Measurements from ENCODE around the gene HSP90AA1. TPM values are rescaled to one million over a fixed set of nuclear protein-coding genes. Genes with fewer than 3 reads are reported as not detected.
A peak's percentile ranks its signal among the peaks of the same experiment; 100 is the strongest.

The HSP90AA1 gene
- total RNA-seq, 1 experiment from 2014 or later: 1,111 TPM

- no TSS peak for BruUV-seq (replicated peaks)
- Mint-ChIP-seq H3K4me3 (ENCODE audit: low read depth, unreplicated experiment) (no peak overlapping the region), H3K36me3 (ENCODE audit: insufficient read depth, unreplicated experiment) (no peaks in the 10 kb centered on the region), H3K4me1 (ENCODE audit: low read depth, unreplicated experiment) (peaks cover 33% of the 10 kb centered on the region), H3K9me3 (ENCODE audit: low read depth, unreplicated experiment) (no peaks in the 10 kb centered on the region), H3K27me3 (ENCODE audit: unreplicated experiment) (no peaks in the 10 kb centered on the region), H3K27ac (ENCODE audit: unreplicated experiment) (peak overlapping the region; percentile 6)
- no peak for DNase-seq
- TF ChIP-seq CTCF (IDR thresholded peaks at IDR 0.05; ENCODE audit: unreplicated experiment): no peak
- CTCF ChIA-PET: interaction anchor here (0.5 to 2.4 kb wide), 5 partner anchors 32 to 1277 kb away, joined by 3 to 21 read pairs (median 7); no protein-coding TSS in a partner anchor
- intact Hi-C loops (cut with micrococcal nuclease; ENCODE audit: unreplicated experiment): loop anchor here (2.0 to 5.0 kb wide), 4 partner anchors 29 to 135 kb away; no protein-coding TSS in a partner anchor
These were observed 9.2 kb upstream of the HSP90AA1 start for GRCh38 chr14:102095871-102096568.

GRCh38 chr14:102095231-102095870 is 8.5 kb upstream of the HSP90AA1 start:
- Mint-ChIP-seq H3K27ac (ENCODE audit: unreplicated experiment) (no peak overlapping the region), H3K27me3 (ENCODE audit: unreplicated experiment) (no peaks in the 10 kb centered on the region), H3K4me1 (ENCODE audit: low read depth, unreplicated experiment) (peaks cover 33% of the 10 kb centered on the region), H3K4me3 (ENCODE audit: low read depth, unreplicated experiment) (no peak overlapping the region), H3K9me3 (ENCODE audit: low read depth, unreplicated experiment) (no peaks in the 10 kb centered on the region), H3K36me3 (ENCODE audit: insufficient read depth, unreplicated experiment) (peaks cover 2% of the 10 kb centered on the region)
- CTCF ChIA-PET: interaction anchor here (2.4 kb wide), 1 partner anchor 32 kb away, joined by 21 read pairs; no protein-coding TSS in a partner anchor
- no peak for TF ChIP-seq CTCF (IDR thresholded peaks at IDR 0.05; ENCODE audit: unreplicated experiment)
- no TSS peak for BruUV-seq (replicated peaks)
- intact Hi-C loops (cut with micrococcal nuclease; ENCODE audit: unreplicated experiment): loop anchor here (5.0 kb wide), 1 partner anchor 48 kb away; no protein-coding TSS in a partner anchor
- no peak for DNase-seq

GRCh38 chr14:102094101-102094500 is 7.3 kb upstream of the HSP90AA1 start:
- Mint-ChIP-seq H3K27me3 (ENCODE audit: unreplicated experiment) (no peaks in the 10 kb centered on the region), H3K27ac (ENCODE audit: unreplicated experiment) (peak overlapping the region; percentile 21), H3K36me3 (ENCODE audit: insufficient read depth, unreplicated experiment) (peaks cover 12% of the 10 kb centered on the region), H3K4me1 (ENCODE audit: low read depth, unreplicated experiment) (peaks cover 39% of the 10 kb centered on the region), H3K4me3 (ENCODE audit: low read depth, unreplicated experiment) (no peak overlapping the region), H3K9me3 (ENCODE audit: low read depth, unreplicated experiment) (no peaks in the 10 kb centered on the region)
- intact Hi-C loops (cut with micrococcal nuclease; ENCODE audit: unreplicated experiment): no loop called here
- no peak for TF ChIP-seq CTCF (IDR thresholded peaks at IDR 0.05; ENCODE audit: unreplicated experiment)
- DNase-seq: no peak
- no TSS peak for BruUV-seq (replicated peaks)
- CTCF ChIA-PET: no interaction called here

GRCh38 chr14:102092806-102093205 is 6.0 kb upstream of the HSP90AA1 start:
- intact Hi-C loops (cut with micrococcal nuclease; ENCODE audit: unreplicated experiment): no loop called here
- H3K9me3 Mint-ChIP-seq (ENCODE audit: low read depth, unreplicated experiment): no peaks in the 10 kb centered on the region
- H3K27ac Mint-ChIP-seq (ENCODE audit: unreplicated experiment): no peak overlapping the region
- H3K4me1 Mint-ChIP-seq (ENCODE audit: low read depth, unreplicated experiment): peaks cover 39% of the 10 kb centered on the region
- no peak for TF ChIP-seq CTCF (IDR thresholded peaks at IDR 0.05; ENCODE audit: unreplicated experiment)
- CTCF ChIA-PET: no interaction called here
- H3K27me3 Mint-ChIP-seq (ENCODE audit: unreplicated experiment): no peaks in the 10 kb centered on the region
- BruUV-seq (replicated peaks): no TSS peak
- no peak overlapping the region for H3K4me3 Mint-ChIP-seq (ENCODE audit: low read depth, unreplicated experiment)
- H3K36me3 Mint-ChIP-seq (ENCODE audit: insufficient read depth, unreplicated experiment): peaks cover 23% of the 10 kb centered on the region
- no peak for DNase-seq
